PC-9 (cell line): ENCODE results near the gene MTCL1.

Experiments
- EZH2 ChIP-seq: fragments of 200-600 bp; sonication (generic); IDR thresholded peaks from 2 replicates; pipeline ENCODE4 v1.8.0; 2017; ENCODE audit warnings: antibody characterized with exemption, low read depth
- TF ChIP-seq, protein P1 (sequence below): fragments of 200-600 bp; sonication (generic); conservative IDR thresholded peaks from 2 replicates; pipeline ENCODE4 v1.6.1; 2017; ENCODE audit warnings: mixed run types, antibody characterized with exemption, mild to moderate bottlenecking, moderate library complexity

DNA sequence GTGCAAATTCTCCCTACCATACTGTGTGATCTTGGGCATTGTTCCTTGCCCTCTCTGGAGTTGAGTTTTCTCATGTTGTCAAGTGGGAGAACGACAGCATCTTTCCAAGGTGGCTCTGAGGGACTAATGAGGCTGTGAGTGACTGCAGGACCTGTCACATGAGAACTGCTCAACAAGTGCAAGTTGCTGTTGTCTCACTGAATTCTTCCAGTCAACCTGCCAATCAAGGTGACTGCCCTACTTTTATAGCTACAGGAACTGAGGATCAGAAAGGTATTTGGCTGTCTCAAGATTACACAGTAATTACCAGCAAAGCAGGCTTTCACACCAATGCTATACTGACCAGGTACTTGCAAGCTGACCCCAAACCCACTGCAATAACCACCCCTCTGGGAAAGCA, 137.6 kb downstream of the MTCL1 start:
- TF ChIP-seq, protein P1, sequence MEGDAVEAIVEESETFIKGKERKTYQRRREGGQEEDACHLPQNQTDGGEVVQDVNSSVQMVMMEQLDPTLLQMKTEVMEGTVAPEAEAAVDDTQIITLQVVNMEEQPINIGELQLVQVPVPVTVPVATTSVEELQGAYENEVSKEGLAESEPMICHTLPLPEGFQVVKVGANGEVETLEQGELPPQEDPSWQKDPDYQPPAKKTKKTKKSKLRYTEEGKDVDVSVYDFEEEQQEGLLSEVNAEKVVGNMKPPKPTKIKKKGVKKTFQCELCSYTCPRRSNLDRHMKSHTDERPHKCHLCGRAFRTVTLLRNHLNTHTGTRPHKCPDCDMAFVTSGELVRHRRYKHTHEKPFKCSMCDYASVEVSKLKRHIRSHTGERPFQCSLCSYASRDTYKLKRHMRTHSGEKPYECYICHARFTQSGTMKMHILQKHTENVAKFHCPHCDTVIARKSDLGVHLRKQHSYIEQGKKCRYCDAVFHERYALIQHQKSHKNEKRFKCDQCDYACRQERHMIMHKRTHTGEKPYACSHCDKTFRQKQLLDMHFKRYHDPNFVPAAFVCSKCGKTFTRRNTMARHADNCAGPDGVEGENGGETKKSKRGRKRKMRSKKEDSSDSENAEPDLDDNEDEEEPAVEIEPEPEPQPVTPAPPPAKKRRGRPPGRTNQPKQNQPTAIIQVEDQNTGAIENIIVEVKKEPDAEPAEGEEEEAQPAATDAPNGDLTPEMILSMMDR, result no peak
- no peak for TF ChIP-seq EZH2
